ENCODE data around the gene ISM1.

DNA sequence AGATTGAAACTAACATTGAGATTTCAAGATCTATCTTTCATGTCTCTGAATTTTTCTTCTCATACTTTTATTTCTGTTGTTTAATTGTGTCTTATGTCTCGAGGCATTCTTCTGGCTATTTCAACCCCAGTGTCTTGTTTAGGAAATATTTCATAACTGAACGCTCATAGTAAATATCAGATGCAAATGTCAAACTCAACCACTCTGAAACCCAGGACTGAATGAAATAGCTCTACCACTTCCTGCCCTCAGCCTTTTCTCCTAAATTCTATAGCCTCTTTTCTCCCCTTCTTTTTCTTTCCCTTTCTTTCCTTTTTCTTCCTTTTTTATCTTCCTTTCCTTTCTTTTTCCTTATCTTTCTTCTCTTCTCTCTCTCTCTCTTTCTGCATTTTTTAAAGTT, 7.7 kb downstream of the ISM1 start:
- TF ChIP-seq, protein P1, sequence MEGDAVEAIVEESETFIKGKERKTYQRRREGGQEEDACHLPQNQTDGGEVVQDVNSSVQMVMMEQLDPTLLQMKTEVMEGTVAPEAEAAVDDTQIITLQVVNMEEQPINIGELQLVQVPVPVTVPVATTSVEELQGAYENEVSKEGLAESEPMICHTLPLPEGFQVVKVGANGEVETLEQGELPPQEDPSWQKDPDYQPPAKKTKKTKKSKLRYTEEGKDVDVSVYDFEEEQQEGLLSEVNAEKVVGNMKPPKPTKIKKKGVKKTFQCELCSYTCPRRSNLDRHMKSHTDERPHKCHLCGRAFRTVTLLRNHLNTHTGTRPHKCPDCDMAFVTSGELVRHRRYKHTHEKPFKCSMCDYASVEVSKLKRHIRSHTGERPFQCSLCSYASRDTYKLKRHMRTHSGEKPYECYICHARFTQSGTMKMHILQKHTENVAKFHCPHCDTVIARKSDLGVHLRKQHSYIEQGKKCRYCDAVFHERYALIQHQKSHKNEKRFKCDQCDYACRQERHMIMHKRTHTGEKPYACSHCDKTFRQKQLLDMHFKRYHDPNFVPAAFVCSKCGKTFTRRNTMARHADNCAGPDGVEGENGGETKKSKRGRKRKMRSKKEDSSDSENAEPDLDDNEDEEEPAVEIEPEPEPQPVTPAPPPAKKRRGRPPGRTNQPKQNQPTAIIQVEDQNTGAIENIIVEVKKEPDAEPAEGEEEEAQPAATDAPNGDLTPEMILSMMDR (conservative IDR thresholded peaks at IDR 0.05 in 1 of 2, IDR thresholded peaks at IDR 0.05 in 1 of 2; ENCODE audit: low read depth in 1 of 2, low read length in 2 of 2) = no peak
- no peak for TF ChIP-seq EZH2 (IDR thresholded peaks at IDR 0.05; ENCODE audit: low read length, missing control alignments)
